HG03432 (cell line): ENCODE data around the gene RSBN1.

Experiments
- ATAC-seq: cut with Tn5 transposase; IDR thresholded peaks from one replicate; pipeline ENCODE4 v1.9.1; 2021; ENCODE audit warnings: mild to moderate bottlenecking, moderate library complexity; ENCODE audit not compliant: unreplicated experiment

The RSBN1 gene

DNA sequence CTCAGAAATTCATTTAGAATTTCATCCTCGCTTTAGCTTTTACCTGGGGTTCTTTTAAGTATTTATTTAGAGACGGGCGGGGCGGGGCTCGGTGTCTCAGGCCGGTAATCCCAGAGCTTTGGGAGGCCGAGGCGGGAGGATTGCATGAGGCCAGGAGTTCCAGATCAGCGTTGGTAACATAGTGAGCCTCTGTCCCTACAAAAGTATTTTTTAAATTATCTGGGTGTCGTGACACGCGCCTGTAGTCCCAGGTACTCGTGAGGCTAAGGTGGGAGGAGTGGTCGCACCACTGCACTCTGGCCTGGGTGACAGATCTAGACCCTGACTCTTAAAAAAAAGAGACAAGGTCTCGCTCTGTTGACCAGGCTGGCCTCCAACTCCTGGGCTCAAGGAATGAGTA lies 942 bp upstream of the RSBN1 start:
- no peak for ATAC-seq

DNA sequence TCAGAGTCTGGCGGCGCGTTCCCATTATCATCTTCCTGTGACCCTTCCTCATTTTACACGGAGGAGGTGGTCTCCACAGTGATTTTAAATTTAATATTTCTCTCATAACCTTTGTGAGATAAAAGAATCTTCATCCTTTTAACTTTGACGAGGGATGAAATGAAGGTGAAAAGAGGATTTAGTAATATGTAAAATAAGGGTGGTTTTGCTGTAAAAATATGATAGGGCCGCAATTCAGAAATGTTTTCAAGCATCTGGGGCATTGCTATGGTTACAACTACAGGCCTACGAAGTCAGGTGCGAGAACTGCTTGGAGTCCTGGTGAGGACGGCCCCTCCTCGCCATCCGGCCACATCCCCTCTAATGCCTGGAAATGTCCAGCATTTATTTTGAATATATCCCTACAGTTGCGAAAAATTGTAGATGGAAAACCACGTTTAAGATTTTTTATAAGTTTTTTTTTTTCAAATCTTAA lies 422 bp upstream of the RSBN1 start:
- ATAC-seq = no peak

- no peak for ATAC-seq
Measured at GRCh38 chr1:113811156-113811887, 954 bp downstream of the RSBN1 start.

DNA sequence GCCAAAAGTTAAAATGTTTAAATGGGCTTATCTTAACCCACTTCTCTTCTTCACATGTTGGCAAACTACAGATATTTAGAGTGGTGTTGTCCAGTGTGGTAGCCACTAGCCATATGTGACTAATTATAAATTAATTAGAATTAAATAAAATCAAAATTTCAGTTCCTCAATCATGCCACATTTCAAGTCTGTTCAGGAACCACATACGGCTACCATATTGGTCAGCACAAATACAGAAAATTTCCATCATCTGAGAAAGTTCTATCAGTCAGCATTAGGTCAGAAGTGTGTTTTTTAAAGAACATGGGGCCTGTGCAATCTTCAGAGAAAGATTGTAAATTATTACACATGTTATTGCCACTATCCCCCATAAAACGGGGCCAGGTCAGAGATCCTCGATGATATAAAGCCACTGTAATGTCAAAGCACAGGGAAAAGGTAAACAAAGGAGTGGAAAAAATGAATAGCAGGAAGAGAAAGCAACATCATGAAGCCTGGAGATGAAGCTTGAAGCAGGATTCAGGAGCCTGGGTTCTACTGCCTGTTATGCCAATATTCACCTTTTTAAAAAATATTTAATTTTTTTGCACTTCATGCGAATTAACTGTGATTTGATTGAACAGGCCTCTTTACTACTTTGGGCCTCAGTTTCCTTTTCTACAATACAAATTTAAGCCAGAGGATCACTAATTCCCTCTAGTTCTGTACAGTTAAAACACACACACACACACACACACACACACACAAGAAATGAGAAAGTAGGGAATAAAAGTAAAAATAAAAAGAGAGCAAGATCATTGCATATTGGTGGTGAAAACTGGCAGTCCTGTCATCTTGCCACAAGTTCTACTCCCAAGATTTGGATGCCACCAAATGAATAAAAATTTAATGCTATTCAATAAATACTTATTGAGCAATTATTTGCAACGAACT lies 2.3 kb downstream of the RSBN1 start:
- ATAC-seq = no peak

- ATAC-seq = no peak
Measured at GRCh38 chr1:113808450-113809195, 3.7 kb downstream of the RSBN1 start.

- no peak for ATAC-seq
Measured at GRCh38 chr1:113805639-113806038, 6.6 kb downstream of the RSBN1 start.

- no peak for ATAC-seq
Measured at GRCh38 chr1:113805256-113805531, 7.1 kb downstream of the RSBN1 start.

GRCh38 chr1:113804421-113805255 lies 7.6 kb downstream of the RSBN1 start:
- ATAC-seq = no peak

DNA sequence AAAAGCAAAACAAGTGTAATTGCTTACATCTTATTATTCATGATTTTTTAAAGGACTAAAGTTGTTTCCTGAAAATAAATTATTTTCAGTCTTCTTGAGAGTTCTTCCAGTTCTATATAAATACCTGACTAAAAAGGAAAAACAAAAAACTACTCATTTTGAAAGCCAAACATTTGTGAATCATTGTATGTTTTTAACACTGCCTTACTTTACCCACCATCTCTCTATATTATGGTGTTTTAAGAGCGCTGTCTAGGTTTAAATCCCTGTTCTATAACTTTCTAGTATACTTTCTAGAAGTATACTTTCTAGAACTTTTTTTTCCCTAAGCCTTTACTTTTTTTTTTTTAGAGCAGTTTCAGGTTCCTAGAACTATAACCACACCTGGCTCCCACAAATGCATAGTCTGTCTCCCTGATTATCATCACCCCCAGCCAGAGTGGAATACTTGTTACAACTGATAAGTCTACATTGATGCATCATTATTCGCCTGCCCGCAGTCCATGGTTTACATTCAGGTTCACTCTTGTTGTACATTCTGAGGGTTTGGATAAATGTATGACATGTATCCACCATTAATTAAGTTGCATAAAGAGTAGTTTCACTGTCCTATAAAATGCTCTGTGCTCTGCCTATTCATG lies 9.8 kb downstream of the RSBN1 start:
- no peak for ATAC-seq

DNA sequence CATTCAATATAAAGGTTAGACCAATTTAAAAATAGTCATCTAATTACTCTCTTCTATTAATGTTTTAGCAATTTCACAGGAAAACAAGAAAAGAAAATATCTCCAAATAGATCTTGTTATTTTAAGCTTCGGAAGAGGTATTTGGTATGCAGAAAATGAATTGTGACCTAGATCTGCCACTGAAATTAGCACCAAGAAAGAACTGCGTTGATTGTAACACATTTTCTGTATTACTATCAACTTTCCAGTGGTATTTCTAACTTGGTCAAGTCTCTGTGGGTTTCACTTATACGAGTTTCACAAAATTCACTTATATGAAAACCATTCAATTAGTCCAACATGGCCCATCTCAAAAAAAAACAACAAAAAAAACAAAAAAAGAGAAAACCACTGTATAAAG lies 11.8 kb downstream of the RSBN1 start:
- ATAC-seq = no peak

DNA sequence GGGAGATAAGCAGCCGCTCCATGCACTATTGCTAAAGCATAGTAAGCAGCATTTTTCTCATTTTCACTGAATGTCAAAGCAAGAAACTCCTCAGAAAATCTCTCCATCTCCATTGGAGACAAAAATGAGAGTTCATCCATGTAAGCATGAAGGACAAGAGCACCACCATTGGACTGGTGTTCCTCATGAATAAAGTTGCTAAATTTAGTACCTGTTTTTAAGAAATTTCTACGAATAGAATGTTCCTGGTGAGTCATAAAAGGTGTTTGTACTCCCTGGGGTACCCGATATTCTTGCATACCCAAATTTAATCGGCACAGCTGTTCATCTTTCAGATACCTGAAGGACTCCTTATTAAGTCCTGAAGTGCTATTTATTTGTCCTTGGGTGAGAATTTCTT lies 14.8 kb downstream of the RSBN1 start:
- no peak for ATAC-seq

- peak; percentile 56 for ATAC-seq
Measured at GRCh38 chr1:113793878-113794834, 18.1 kb downstream of the RSBN1 start.

DNA sequence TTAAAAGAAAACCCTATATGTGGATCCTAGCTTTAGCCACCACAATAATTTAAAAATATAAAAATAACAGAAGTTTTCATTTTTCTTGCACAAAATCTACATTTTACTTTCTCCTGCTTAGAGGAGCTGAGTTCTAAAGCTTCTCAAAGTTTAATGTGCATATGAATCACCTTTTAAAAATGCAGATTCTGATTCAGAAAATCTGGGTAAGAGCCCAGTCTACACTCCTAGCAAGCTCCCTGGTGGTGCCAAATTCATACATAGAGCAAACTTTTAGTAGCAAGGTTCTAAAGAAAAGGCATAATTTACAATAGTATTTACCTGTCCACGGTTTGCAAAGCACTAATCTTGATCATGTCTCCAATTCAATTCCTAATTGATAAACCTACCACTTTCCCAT lies 19.3 kb downstream of the RSBN1 start:
- ATAC-seq = no peak

- no peak for ATAC-seq
Measured at GRCh38 chr1:113792471-113792870, 19.8 kb downstream of the RSBN1 start.

DNA sequence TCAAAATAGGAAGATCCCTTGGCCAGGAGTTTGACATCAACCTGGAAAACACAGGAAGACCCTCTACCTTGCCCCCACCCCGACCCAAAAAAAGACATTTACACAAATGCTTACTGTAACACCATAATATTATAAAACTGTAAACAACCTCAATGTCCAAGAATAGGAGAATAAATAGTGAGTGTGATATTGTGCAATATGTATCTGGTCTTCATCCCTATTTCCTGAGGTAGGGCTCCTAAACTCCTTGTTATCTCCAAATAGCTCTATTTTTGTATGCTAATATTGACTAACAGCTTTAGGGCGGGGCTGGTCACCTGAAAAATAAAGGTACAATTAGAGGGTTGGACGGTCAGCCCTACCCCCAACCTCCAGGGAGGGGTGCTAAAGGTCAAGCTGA lies 23.5 kb downstream of the RSBN1 start:
- no peak for ATAC-seq

GRCh38 chr1:113787663-113788062 lies 24.6 kb downstream of the RSBN1 start:
- no peak for ATAC-seq

GRCh38 chr1:113786069-113786468 lies 26.2 kb downstream of the RSBN1 start:
- ATAC-seq = no peak

GRCh38 chr1:113784104-113784779 lies 28.0 kb downstream of the RSBN1 start:
- peak; percentile 65 for ATAC-seq
